Stomach (tissue), 9 donors: Measurements from ENCODE around the gene CDH22. TPM values are rescaled to one million over a fixed set of nuclear protein-coding genes. Genes with fewer than 3 reads are reported as not detected.

Source experiments
- DNase-seq, 2 donors: peaks; one replicate each; pipeline versions ENCODE4 v3.0.0 to v3.0.0-alpha.2; 2013 to 2019
- H3K27ac ChIP-seq, 5 donors: fragments of 200-600 bp in 4 of 5; sonication (generic) in 4 of 5; one replicate each; pipeline ENCODE4 v1.5.1; 2013 to 2019; ENCODE audit warnings: mild to moderate bottlenecking in 1 of 5, moderate library complexity in 1 of 5
- H3K27me3 ChIP-seq, 3 donors: fragments of 200-600 bp; sonication (generic); one replicate each; pipeline ENCODE4 v1.5.1; 2017 to 2019; ENCODE audit warnings: mixed run types in 1 of 3
- H3K36me3 ChIP-seq, 4 donors: fragments of 200-600 bp; sonication (generic); 1 replicate in 3 of 4; 2 replicates in 1 of 4; pipeline ENCODE4 v1.5.1; 2016 to 2019
- H3K4me1 ChIP-seq, 4 donors: fragments of 200-600 bp; sonication (generic); one replicate each; pipeline ENCODE4 v1.5.1; 2016 to 2019
- H3K4me3 ChIP-seq, 4 donors: fragments of 200-600 bp; sonication (generic) in 3 of 4; one replicate each; pipeline ENCODE4 v1.5.1; 2016 to 2019; ENCODE audit warnings: mild to moderate bottlenecking in 1 of 4
- H3K9me3 ChIP-seq, 4 donors: fragments of 200-600 bp; sonication (generic); one replicate each; pipeline ENCODE4 v1.5.1; 2016 to 2019
- EP300 ChIP-seq: sonication (generic); formaldehyde crosslinking; IDR thresholded peaks from one replicate; pipeline ENCODE4 v1.6.1; 2017; ENCODE audit warnings: antibody characterized with exemption
- POLR2A ChIP-seq, 4 donors: fragments of 450-650 bp; IDR thresholded peaks; one replicate each; pipeline ENCODE4 v1.6.1; 2016; ENCODE audit warnings: antibody characterized with exemption in 4 of 4, control low read depth in 2 of 4, mild to moderate bottlenecking in 1 of 4, moderate library complexity in 1 of 4
- POLR2AphosphoS5 ChIP-seq, 3 donors: sonication (generic); formaldehyde crosslinking; IDR thresholded peaks; one replicate each; pipeline ENCODE4 v1.6.1; 2016; ENCODE audit warnings: antibody characterized with exemption in 3 of 3
- WGBS, 5 donors: extraction: QIAGEN DNeasy Blood & Tissue Kit in 3 of 5; methylation state at CpG; one replicate each; pipeline versions ENCODE4 v1.1.5 to v1.1.7; 2013 to 2018; 5-methylcytosine and 5-hydroxymethylcytosine counted together
- intact Hi-C: fragments of 100-400 bp; cut with DNase I; formaldehyde crosslinking; loops from one replicate; pipeline ENCODE4 v1.15.1; 2023; ENCODE audit warnings: low total_unique reads
- polyA plus RNA-seq, 3 donors: library from polyadenylated mRNA; stranded (reverse); fragments of 200-250 nt; gene quantifications; one replicate each; pipeline ENCODE4 v1.2.3, GENCODE V29; 2013
- total RNA-seq, 5 donors: library from RNA; depleted of rRNA; stranded (reverse); fragments of >200 nt; gene quantifications; one replicate each; pipeline versions ENCODE4 v1.1.0 to v1.2.3, GENCODE V29; 2014 to 2016
- TF ChIP-seq, protein P1 (sequence below), 7 experiments: fragments of 450-650 bp in 4 of 7; fragments of 200-600 bp in 3 of 7; sonication (generic) in 3 of 7; IDR thresholded peaks; one replicate each; pipeline ENCODE4 v1.5.1; 2016 to 2019; ENCODE audit warnings: antibody characterized with exemption in 7 of 7, control low read depth in 2 of 7, mild to moderate bottlenecking in 1 of 7
- donor health status: healthy with polysubstance abuse.
- donor health status: Bipolar disorder and iron deficiency.
- donor health status: healthy.

The CDH22 gene
- total and polyA plus RNA-seq, 8 donors: 0.18 to 0.60 (median 0.19) TPM; not detected in 5

DNA sequence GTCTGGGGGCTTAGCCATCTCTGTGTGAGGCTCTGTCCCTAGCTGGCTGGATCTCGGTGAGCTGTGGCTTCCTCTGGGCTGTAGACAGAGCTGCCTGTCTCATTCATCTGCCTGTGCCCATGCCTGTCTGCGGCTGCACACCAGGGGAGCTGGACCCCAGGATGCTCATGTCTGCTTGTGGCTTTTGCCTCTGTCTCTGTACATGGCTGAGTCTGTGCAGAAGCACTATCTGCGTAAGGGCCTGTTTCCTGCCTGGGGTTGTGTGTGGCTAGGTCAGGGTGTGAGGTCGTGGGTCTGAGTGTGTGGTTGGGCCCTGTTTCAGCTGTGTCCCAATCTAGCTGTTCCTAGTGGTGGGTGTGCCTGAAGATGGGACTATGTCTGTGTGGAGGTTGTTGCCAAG, 68.2 kb downstream of the CDH22 start:
- WGBS, 5 donors: 33 to 55% (median 51%) methylated on average over 2 to 4 of the region's 4 CpGs
- intact Hi-C loops: no loop called here
- no peak for DNase-seq
- Histone ChIP-seq H3K9me3 (no peaks in the 10 kb centered on the region), H3K27me3 (peaks cover 0 to 88% (median 10%) of the 10 kb centered on the region in 3 donors), H3K36me3 (no peaks in the 10 kb centered on the region), H3K4me3 (no peak overlapping the region), H3K4me1 (no peaks in the 10 kb centered on the region), H3K27ac (no peak overlapping the region)
- TF ChIP-seq, protein P1, sequence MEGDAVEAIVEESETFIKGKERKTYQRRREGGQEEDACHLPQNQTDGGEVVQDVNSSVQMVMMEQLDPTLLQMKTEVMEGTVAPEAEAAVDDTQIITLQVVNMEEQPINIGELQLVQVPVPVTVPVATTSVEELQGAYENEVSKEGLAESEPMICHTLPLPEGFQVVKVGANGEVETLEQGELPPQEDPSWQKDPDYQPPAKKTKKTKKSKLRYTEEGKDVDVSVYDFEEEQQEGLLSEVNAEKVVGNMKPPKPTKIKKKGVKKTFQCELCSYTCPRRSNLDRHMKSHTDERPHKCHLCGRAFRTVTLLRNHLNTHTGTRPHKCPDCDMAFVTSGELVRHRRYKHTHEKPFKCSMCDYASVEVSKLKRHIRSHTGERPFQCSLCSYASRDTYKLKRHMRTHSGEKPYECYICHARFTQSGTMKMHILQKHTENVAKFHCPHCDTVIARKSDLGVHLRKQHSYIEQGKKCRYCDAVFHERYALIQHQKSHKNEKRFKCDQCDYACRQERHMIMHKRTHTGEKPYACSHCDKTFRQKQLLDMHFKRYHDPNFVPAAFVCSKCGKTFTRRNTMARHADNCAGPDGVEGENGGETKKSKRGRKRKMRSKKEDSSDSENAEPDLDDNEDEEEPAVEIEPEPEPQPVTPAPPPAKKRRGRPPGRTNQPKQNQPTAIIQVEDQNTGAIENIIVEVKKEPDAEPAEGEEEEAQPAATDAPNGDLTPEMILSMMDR (IDR thresholded peaks at IDR 0.05): no peak
- TF ChIP-seq EP300 (no peak), POLR2AphosphoS5 (IDR thresholded peaks at IDR 0.05) (no peak), POLR2A (IDR thresholded peaks at IDR 0.05) (no peak)

DNA sequence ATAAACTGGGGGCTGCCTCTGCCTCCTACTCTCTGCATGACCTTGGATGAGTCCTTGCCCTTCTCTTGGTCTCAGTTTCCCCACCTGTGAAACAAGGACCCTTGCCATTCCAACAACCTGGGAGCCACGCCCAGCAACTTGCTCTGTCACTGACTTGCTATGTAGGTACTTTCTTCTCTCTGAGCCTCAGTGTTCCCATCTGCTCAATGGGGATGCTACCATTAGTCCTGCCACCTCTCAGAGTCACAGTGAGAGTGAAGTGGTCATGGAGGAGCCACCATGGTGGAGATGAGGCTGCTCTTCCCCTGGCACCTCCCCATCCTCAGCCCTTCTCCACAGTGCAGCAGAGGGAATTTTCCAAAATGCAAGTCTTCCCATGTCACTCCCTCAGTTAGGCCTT, 70.6 kb downstream of the CDH22 start:
- WGBS, 5 donors: 20 to 48% (median 40%) methylated on average over 1 of the region's 1 CpG
- Histone ChIP-seq H3K4me3 (no peak overlapping the region), H3K27ac (no peak overlapping the region), H3K36me3 (no peaks in the 10 kb centered on the region), H3K9me3 (no peaks in the 10 kb centered on the region), H3K27me3 (peaks cover 0 to 76% (median 10%) of the 10 kb centered on the region in 3 donors), H3K4me1 (no peaks in the 10 kb centered on the region)
- intact Hi-C loops: no loop called here
- TF ChIP-seq, protein P1 (IDR thresholded peaks at IDR 0.05): no peak
- no peak for TF ChIP-seq POLR2A (IDR thresholded peaks at IDR 0.05)
- TF ChIP-seq EP300: no peak
- no peak for TF ChIP-seq POLR2AphosphoS5 (IDR thresholded peaks at IDR 0.05)
- DNase-seq: no peak

DNA sequence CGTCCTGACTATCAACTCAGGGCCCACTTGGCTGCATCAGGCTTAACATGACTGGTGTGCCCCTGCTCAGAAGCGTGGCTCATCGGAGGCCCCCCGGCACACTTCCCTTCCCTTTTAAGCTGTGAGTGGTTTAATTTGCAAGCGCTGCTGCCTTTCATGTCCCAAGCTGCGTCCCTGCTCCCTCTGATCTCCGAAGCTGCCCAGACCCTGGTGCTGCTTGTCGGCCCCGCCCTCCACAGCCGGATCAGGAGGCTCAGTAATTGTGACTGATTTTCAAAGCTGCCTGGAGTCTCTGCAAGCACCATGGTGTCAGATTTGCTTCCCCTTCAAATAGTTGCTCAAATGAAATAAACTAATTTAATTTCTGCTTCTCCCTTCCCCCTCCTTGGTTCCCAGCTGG, 71.1 kb downstream of the CDH22 start:
- peaks cover 0 to 71% (median 10%) of the 10 kb centered on the region in 3 donors for H3K27me3 ChIP-seq
- 10 to 18% (median 15%) methylated on average over 9 to 10 of the region's 10 CpGs for WGBS, 5 donors

DNA sequence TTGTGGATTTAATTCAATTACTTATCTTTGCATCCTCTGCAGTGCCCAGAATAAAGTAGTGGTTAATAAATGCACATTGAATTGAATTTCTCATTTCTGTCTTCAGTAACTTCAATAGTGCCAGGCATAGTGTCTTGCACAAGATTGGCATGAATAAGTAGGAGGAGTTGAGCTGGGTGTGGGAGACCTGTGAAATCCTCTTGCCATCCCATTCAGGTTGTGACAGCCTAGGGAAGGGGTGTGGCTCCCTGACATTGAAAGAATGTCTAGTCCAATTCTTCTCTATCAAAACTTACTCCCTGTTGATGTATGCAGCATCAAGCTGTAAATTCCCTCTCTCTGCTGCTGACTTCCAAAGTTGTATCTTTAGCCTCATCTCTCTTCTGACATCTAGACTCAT, 73.2 kb downstream of the CDH22 start:
- no peak for TF ChIP-seq POLR2AphosphoS5 (IDR thresholded peaks at IDR 0.05)
- TF ChIP-seq EP300: no peak
- TF ChIP-seq, protein P1 (IDR thresholded peaks at IDR 0.05): no peak
- TF ChIP-seq POLR2A (IDR thresholded peaks at IDR 0.05): no peak
- peaks cover 0 to 69% (median 10%) of the 10 kb centered on the region in 3 donors for H3K27me3 ChIP-seq
- DNase-seq: no peak

More for the DNA sequence above, 71.1 kb downstream of the CDH22 start:
- Histone ChIP-seq H3K9me3 (no peaks in the 10 kb centered on the region), H3K36me3 (no peaks in the 10 kb centered on the region), H3K4me3 (no peak overlapping the region), H3K4me1 (no peaks in the 10 kb centered on the region), H3K27ac (no peak overlapping the region)
- intact Hi-C loops: no loop called here
- no peak for DNase-seq
- no peak for TF ChIP-seq POLR2A (IDR thresholded peaks at IDR 0.05)
- TF ChIP-seq, protein P1 (IDR thresholded peaks at IDR 0.05): no peak

More for the DNA sequence above, 73.2 kb downstream of the CDH22 start:
- intact Hi-C loops: no loop called here
- Histone ChIP-seq H3K9me3 (no peaks in the 10 kb centered on the region), H3K27ac (no peak overlapping the region), H3K36me3 (no peaks in the 10 kb centered on the region), H3K4me3 (no peak overlapping the region), H3K4me1 (no peaks in the 10 kb centered on the region)
